CD4-positive, alpha-beta T cell treated with Interferon gamma for 1 hour (primary cell): Measurements from ENCODE around the gene ZIC4.

Experiments used
- DNase-seq: peaks from one replicate; pipeline ENCODE4 v3.0.0-alpha.2; 2020

ZIC4 gene

DNA sequence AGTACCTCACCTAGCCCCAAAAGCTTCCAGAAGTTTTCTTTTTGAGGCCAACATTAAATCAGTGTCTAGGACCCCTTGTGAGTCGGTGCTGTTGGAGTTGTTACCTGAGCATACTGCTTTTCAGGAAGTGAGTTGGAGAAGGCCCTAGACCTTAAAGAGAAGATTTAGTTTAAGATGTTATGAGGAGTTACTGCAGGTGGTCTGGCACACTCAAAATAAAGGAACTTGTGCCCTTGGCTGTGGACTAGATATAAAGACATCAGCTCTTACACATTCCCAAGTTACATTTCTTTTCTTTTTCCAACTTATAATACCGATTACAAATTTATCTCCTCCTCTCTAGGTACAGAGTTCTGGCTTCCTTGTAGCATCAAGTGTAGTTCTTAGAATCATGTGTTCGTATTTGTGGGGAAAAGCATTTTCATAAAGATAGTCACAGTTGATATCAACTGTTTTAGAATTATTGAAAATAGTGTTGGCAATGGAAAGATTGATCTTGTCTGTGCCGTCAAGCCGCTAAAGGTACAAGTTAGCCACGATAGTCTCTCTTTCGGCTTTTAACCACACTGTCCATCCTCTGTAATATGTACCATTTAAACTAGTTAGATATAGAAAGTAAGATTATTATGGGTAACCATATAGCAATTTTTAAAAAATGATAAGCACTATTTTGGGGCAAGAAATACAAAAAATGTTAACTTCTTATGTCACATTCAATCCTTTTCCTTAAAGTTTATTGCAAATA, 11.4 kb upstream of the ZIC4 start:
- no peak for DNase-seq

- DNase-seq = no peak
Measured at GRCh38 chr3:147416931-147417330, 10.6 kb upstream of the ZIC4 start.

DNA sequence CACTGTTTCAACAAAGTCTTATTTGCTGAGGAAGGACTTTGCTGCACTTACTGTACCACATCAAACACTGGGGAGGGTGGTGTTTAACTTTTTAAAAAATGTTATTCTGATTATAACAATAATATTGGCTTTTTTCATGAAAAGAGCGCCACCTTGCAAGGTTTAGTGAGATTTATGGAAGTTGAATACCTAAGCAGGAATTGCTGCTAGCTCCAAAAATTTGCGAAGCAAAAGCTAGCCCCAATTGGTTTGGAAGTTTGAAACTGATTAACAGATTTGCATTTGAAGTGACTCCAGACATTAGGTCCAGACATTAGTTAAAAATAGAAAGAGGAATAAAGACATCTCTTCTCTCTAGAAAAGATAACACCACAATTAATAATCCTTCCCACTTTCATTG, 9.5 kb upstream of the ZIC4 start:
- no peak for DNase-seq

GRCh38 chr3:147415286-147415685, 8.9 kb upstream of the ZIC4 start:
- no peak for DNase-seq

DNA sequence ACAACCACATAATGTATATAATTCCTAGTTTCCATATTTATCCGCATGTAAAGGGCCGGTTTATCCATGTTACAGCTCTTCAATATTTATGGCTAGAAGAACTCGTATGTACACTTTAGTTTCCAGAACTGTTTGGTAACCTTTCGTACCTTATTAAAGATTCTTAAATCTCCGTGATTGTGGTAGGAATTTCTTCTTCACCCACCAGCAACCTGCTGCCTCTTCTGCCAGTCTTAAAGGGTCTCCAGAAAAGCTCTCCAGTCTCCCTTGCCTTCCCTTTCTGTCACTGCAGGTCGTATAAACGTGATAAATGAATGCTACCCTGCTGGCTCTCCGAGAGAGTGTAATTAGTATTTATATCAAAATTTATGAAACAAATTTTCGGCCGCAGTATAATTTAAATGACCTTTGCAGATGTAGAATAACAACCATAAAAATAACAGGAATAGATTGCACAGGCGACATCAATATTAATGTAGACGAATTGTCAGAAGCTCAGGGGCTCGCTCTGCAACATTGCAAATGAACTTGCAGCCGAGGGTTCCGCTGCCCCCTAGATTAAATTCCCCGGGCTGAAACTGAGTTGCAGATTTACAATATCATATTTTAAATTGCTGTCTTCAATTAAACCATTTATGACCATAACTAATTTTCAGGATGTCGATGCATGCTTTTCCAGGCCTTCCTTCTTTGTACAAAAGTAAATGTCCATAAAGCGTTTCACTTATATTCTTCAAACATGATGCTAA, 8.2 kb upstream of the ZIC4 start:
- DNase-seq = no peak

DNA sequence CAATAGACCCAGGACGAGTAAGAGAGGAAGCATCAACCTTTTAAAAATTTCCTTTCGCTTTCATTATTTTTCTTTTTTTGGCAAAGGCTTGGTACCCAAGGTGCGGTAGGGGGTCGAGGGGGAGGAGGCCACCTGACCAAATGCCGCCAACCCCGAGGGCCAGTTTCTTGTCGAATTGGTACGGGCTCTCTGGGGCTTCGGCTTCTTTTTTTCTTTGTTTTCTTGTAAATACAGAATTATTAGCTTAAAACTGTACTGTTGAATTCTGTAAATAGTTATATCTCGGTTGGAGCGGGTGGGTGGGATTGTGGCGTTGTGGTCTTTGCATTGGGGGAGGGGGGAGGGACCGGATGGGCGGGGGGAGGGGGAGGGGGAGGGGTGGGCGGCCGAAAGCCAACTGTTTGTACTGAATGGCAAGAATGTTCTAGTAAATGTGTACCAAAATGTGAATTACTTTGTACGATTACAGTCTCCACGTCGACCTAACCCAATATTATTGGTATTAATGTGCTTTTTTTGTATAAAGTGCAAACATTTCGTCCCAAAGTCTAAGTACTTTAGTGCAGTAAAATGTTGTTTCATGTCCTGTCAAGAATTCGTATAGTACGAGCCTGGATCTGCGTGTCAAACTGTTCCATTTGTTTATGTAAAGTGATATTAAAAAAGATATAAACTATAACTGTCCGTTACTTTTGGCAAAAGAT, 7.5 kb upstream of the ZIC4 start:
- DNase-seq = no peak

GRCh38 chr3:147412917-147413685, 6.8 kb upstream of the ZIC4 start:
- DNase-seq = no peak

DNA sequence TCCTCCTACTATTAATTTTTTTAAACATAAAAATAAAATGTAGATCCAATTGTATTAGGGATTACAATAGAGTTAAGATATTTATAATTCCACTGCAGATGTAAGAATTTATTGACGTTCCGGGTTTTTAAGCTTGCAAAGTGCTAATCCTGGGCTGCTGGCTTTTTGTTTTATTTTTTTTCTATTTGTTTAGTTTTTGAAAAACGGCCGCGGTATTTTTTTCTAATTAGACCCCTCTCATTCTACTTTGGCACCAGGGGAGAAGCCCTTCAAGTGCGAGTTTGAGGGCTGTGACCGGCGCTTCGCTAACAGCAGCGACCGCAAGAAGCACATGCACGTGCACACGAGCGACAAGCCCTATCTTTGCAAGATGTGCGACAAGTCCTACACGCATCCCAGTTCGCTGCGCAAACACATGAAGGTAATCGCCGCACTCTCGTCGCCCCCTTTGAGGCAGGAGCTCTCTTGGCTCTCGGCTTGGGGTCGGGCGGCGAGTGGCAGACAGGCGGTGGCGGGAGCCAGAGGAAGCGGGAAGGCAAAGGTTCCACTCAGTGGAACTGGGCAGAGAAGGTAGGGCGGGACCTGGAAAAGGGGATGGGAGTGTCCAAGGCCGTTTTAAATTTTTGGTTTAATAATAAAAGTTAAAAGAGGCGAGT, 6.0 kb upstream of the ZIC4 start:
- DNase-seq = no peak

DNA sequence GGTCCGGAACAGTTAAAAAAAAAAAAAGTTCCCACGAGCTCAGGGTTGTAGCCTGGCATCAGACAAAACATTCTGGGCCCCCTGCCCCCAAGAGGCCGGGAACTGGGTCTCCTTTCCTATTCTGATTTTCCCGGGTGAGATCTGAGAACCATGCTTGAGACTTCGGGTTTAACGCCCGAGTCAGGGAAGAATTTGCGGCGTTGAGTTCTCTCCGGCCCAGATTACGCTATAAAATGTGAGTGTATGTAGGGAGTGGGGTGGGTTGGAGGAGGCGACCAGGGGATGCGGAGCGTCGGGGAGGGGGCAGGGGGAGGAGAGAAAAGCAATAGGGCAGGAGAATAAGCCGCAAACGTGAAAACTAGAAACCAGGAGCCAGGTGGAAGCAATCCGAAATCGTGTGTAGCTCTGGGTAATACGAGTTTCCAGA, 5.5 kb upstream of the ZIC4 start:
- DNase-seq = no peak

DNA sequence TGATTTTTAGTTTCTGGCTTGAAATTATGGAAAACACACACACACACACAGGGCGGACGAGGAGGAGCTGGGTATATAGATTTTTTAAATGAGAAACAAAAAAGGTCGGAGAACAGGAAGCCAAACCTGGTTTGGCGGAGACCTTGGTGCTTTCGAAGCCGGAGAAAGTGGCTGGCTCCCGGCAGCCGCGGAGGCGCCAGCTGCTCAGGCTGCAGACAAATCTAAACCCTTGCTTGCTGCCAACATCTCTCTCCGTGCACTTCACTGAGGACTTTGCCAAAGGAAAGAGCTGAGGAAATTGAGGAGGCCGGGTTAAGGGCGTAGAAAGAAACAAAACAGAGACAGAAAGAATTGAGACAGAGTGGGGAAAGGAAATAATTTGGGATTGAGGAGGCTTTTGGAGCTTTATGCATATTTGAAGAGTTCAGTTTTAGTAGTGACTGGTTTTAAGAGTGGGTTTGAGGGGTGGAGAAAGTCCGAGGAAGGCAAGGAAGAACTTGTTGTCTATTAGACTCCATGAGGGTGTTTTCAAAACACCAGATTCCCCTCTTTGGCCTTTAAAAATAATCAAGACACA, 5.0 kb upstream of the ZIC4 start:
- DNase-seq = no peak

GRCh38 chr3:147410526-147411237, 4.3 kb upstream of the ZIC4 start:
- DNase-seq = no peak

DNA sequence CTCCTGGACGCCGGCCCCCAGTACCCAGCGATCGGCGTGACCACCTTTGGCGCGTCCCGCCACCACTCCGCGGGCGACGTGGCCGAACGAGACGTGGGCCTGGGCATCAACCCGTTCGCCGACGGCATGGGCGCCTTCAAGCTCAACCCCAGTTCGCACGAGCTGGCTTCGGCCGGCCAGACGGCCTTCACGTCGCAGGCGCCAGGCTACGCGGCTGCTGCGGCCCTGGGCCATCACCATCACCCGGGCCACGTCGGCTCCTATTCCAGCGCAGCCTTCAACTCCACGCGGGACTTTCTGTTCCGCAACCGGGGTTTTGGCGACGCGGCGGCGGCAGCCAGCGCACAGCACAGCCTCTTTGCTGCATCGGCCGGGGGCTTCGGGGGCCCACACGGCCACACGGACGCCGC, 3.8 kb upstream of the ZIC4 start:
- no peak for DNase-seq

DNA sequence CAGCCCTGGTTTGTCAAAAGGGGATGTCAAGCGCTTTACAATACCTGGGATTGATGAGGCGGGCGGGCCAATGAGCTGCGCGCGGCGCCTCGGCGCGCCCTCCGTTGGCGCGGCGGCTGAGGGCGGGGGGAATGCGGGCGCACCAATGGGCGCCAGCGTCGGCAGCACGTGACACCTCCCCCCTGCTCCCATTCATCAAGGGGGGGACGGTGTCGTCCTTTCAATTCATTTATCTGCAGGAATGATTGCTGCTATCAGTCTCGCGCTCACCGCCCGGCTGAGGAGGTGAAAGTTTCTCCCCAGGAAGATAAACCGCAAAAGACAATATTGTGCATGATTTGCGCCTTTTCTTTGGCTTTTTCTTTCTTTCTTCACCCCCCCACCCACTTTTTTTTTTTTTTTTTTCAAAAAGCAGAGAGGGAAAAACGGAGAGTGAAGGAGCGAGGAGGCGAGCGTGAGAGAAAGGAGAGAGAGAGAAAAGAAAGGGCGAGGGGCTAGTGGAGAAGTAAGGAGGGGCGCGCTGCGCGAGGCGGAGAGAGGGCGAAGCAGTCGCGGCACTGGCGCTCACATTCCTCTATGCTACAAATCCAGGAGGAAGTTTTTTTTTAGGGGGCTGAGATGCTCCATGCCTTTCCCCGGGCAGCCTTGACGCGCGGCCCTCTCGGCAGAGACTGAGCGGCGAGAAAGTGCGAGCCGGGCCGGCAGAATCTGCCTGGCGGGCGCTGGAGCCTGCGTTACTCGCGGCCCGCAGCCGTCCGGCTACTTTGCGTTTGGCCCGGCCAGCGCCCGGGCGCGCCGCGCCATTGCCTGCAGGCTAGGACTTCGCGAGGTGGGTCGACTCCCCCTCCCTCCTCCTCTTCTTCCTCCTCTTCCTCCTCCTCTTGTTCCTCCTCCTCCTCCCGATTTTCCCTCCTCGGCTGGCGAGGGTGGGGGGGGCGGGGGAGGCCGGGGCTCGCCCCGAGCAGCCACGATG, 3.1 kb upstream of the ZIC4 start, which contains the start of gene ZIC1:
Gene ZIC1, plus strand, starts transcription at position 223 of the 973 bp plus-strand sequence. Its CDS starts 748 bp downstream, at position 971.
- DNase-seq = no peak

- no peak for DNase-seq
Measured at GRCh38 chr3:147408188-147409100, 2.1 kb upstream of the ZIC4 start.

DNA sequence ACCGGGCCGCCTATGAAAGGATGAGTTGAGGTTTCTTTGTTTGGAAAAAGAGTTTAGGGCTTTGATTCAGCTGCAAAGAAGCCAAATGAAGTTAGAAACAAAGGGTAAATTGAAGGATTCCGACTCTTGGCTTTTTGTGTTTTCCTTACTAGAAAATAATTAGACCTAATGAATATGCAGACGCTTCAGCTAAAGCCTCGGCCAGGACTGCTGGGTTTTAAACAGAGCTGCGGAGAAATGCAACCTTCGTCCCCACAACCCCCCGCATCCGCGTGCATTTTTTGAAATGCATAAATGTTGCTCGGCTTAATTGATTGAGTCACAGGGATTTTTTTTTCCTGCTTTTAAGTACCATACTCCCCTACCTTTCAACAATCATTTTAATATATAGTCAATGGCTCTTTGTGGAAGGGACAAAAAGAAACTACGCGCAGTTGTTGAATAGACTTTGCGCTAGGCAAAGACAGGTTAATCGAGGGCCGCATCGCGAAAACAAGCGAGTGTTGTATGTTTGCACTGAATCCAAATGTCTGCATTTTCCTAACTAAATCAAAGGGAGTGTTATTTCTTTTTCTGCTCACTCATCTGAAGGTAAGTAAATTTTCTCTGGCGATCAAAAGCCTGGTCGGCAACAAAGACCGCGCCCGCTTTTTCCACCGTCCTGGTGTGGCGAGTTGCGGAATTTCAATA, 1.3 kb upstream of the ZIC4 start:
- DNase-seq = no peak

DNA sequence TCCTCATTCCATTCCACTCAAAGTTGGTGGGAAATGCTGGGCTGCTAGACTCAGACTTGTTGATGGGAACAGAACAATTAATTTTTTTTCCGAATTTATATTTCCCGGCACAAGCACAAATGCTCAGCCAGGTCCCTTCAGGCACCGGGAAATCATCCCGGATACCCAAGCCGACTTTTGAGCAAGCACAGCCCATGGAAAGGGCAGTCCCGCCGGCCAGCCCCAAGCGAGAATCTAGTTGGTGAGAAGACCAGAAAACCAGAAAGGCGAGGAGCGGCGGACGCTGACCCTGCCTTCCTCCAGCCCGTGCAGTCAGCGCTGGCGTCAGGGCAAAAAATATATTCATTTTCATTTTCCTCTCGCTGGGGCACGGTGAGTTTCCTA, 763 bp upstream of the ZIC4 start:
- no peak for DNase-seq

GRCh38 chr3:147405231-147406027, 914 bp downstream of the ZIC4 start:
- DNase-seq = no peak
